GM13977 (cell line): ENCODE measurements around the gene VRTN.

Source experiments
- DNase-seq: peaks from one replicate; pipeline ENCODE4 v3.0.0; 2012; ENCODE audit warnings: low spot score
- CTCF ChIP-seq: IDR thresholded peaks from 2 replicates; pipeline ENCODE4 v1.5.1; 2012; ENCODE audit warnings: mild to moderate bottlenecking, control low read depth; ENCODE audit not compliant: insufficient read depth; ENCODE audit errors: extremely low read depth, missing control alignments
- in situ Hi-C: fragments of 300-500 bp; cut with MboI; formaldehyde crosslinking; loops from one replicate; pipeline ENCODE4 v1.12.0; 2022; ENCODE audit warnings: low sequenced_read_pairs, low pct_unique_long_range_greater_than_20kb, mixed read lengths, inconsistent platforms; ENCODE audit not compliant: unreplicated experiment

VRTN gene

GRCh38 chr14:74408870-74409269 is 60.6 kb downstream of the VRTN start:
- DNase-seq, result no peak
- no peak for TF ChIP-seq CTCF
- in situ Hi-C loops, result no loop called here

GRCh38 chr14:74409441-74409840 is 61.2 kb downstream of the VRTN start:
- in situ Hi-C loops, result no loop called here
- no peak for TF ChIP-seq CTCF
- no peak for DNase-seq
